ENCODE results near the gene UBE2I.
"Not testable (repeated sequence)": the region's sequence is repeated elsewhere in the genome, so short reads cannot be mapped to it uniquely, and the experiment has no call there.

The UBE2I gene

GRCh38 chr16:1288813-1289476 is 20.5 kb upstream of the UBE2I start:
- no peak for TF ChIP-seq CTCF (conservative IDR thresholded peaks at IDR 0.05; ENCODE audit: low read depth)
- CTCF ChIA-PET, result no interaction called here
- no peak overlapping the region for H3K27ac ChIP-seq
- DNase-seq (ENCODE audit: low spot score), result no peak
- POLR2A ChIA-PET (ENCODE audit: low non-redundant PET), result no interaction called here

GRCh38 chr16:1289477-1289866 is 20.0 kb upstream of the UBE2I start:
- no peak for TF ChIP-seq CTCF (conservative IDR thresholded peaks at IDR 0.05; ENCODE audit: low read depth)
- no peak for DNase-seq (ENCODE audit: low spot score)
- POLR2A ChIA-PET (ENCODE audit: low non-redundant PET), result no interaction called here
- no peak overlapping the region for H3K27ac ChIP-seq
- CTCF ChIA-PET, result no interaction called here

- ChIA-PET CTCF (no interaction called here), POLR2A (ENCODE audit: low non-redundant PET) (no interaction called here)
- TF ChIP-seq CTCF (conservative IDR thresholded peaks at IDR 0.05; ENCODE audit: low read depth), result no peak
- DNase-seq (ENCODE audit: low spot score), result no peak
- no peak overlapping the region for H3K27ac ChIP-seq
Measured at GRCh38 chr16:1290063-1290501, 19.4 kb upstream of the UBE2I start.

- DNase-seq (ENCODE audit: low spot score), result no peak
- TF ChIP-seq CTCF (conservative IDR thresholded peaks at IDR 0.05; ENCODE audit: low read depth), result no peak
- ChIA-PET CTCF (interaction anchor here (0.6 kb wide), 1 partner anchor 314 kb away, joined by 3 read pairs; no protein-coding TSS in a partner anchor), POLR2A (ENCODE audit: low non-redundant PET) (no interaction called here)
- no peak overlapping the region for H3K27ac ChIP-seq
Measured at GRCh38 chr16:1290860-1291575, 18.4 kb upstream of the UBE2I start.

GRCh38 chr16:1291576-1291974 is 17.9 kb upstream of the UBE2I start:
- no peak overlapping the region for H3K27ac ChIP-seq
- ChIA-PET CTCF (no interaction called here), POLR2A (ENCODE audit: low non-redundant PET) (no interaction called here)
- DNase-seq (ENCODE audit: low spot score), result no peak
- TF ChIP-seq CTCF (conservative IDR thresholded peaks at IDR 0.05; ENCODE audit: low read depth), result no peak

GRCh38 chr16:1292208-1292607 is 17.2 kb upstream of the UBE2I start:
- H3K27ac ChIP-seq; DNase-seq (ENCODE audit: low spot score); CTCF ChIA-PET: not testable (repeated sequence)
- POLR2A ChIA-PET (ENCODE audit: low non-redundant PET), result interaction anchor here (0.6 to 0.7 kb wide), 2 partner anchors 13 to 599 kb away, joined by 3 to 5 read pairs; no protein-coding TSS in a partner anchor

- POLR2A ChIA-PET (ENCODE audit: low non-redundant PET), result interaction anchor here (0.7 kb wide), 1 partner anchor 600 kb away, joined by 3 read pairs; no protein-coding TSS in a partner anchor
- DNase-seq (ENCODE audit: low spot score); CTCF ChIA-PET; H3K27ac ChIP-seq: not testable (repeated sequence)
Measured at GRCh38 chr16:1292808-1293207, 16.6 kb upstream of the UBE2I start.
